ENCODE measurements around the gene TRIM60. TPM values are rescaled to one million over a fixed set of nuclear protein-coding genes. Genes with fewer than 3 reads are reported as not detected.
A peak's percentile ranks its signal among the peaks of the same experiment; 100 is the strongest.

The TRIM60 gene
- total RNA-seq, 1 experiment from 2014 or later, result not detected

GRCh38 chr4:165005352-165005925, 26.4 kb upstream of the TRIM60 start:
- Histone ChIP-seq H4K20me1 (ENCODE audit: insufficient read depth, low read depth, low read length) (no peaks in the 10 kb centered on the region), H3K36me3 (ENCODE audit: insufficient read depth, low read length) (no peaks in the 10 kb centered on the region), H3K9ac (ENCODE audit: low read length) (no peak overlapping the region), H3K27ac (ENCODE audit: low read length) (no peak overlapping the region), H3K4me1 (ENCODE audit: low read length) (no peaks in the 10 kb centered on the region), H2AFZ (ENCODE audit: low read length) (no peak overlapping the region), H3K9me2 (replicated peaks; ENCODE audit: insufficient read depth, low read length) (no peaks in the 10 kb centered on the region), H3K4me2 (ENCODE audit: low read depth, low read length, poor library complexity, severe bottlenecking) (no peak overlapping the region), H3K27me3 (ENCODE audit: low read length) (no peaks in the 10 kb centered on the region; the same call in 1 of the 2 replicates), H3K79me2 (ENCODE audit: low read length) (no peaks in the 10 kb centered on the region), H3K4me3 (ENCODE audit: low read length) (no peak overlapping the region), H3K9me3 (ENCODE audit: low read length) (no peaks in the 10 kb centered on the region)
- DNase-seq, result no peak

GRCh38 chr4:165006456-165006855, 25.3 kb upstream of the TRIM60 start:
- no peak for DNase-seq
- Histone ChIP-seq H3K27ac (ENCODE audit: low read length) (no peak overlapping the region), H4K20me1 (ENCODE audit: insufficient read depth, low read depth, low read length) (no peaks in the 10 kb centered on the region), H3K9ac (ENCODE audit: low read length) (no peak overlapping the region), H2AFZ (ENCODE audit: low read length) (no peak overlapping the region), H3K4me1 (ENCODE audit: low read length) (no peaks in the 10 kb centered on the region), H3K27me3 (ENCODE audit: low read length) (no peaks in the 10 kb centered on the region; the same call in 1 of the 2 replicates), H3K36me3 (ENCODE audit: insufficient read depth, low read length) (no peaks in the 10 kb centered on the region), H3K4me3 (ENCODE audit: low read length) (no peak overlapping the region), H3K4me2 (ENCODE audit: low read depth, low read length, poor library complexity, severe bottlenecking) (no peak overlapping the region), H3K9me3 (ENCODE audit: low read length) (no peaks in the 10 kb centered on the region), H3K79me2 (ENCODE audit: low read length) (no peaks in the 10 kb centered on the region), H3K9me2 (replicated peaks; ENCODE audit: insufficient read depth, low read length) (no peaks in the 10 kb centered on the region)

GRCh38 chr4:165006886-165007285, 24.9 kb upstream of the TRIM60 start:
- Histone ChIP-seq H2AFZ (ENCODE audit: low read length) (no peak overlapping the region), H3K4me1 (ENCODE audit: low read length) (no peaks in the 10 kb centered on the region), H3K36me3 (ENCODE audit: insufficient read depth, low read length) (no peaks in the 10 kb centered on the region), H3K4me3 (ENCODE audit: low read length) (no peak overlapping the region), H3K9me2 (replicated peaks; ENCODE audit: insufficient read depth, low read length) (no peaks in the 10 kb centered on the region), H3K4me2 (ENCODE audit: low read depth, low read length, poor library complexity, severe bottlenecking) (no peak overlapping the region), H4K20me1 (ENCODE audit: insufficient read depth, low read depth, low read length) (no peaks in the 10 kb centered on the region), H3K27ac (ENCODE audit: low read length) (no peak overlapping the region), H3K79me2 (ENCODE audit: low read length) (no peaks in the 10 kb centered on the region), H3K9me3 (ENCODE audit: low read length) (no peaks in the 10 kb centered on the region), H3K9ac (ENCODE audit: low read length) (no peak overlapping the region), H3K27me3 (ENCODE audit: low read length) (no peaks in the 10 kb centered on the region; the same call in 1 of the 2 replicates)
- no peak for DNase-seq

GRCh38 chr4:165009493-165010227, 22.1 kb upstream of the TRIM60 start:
- Histone ChIP-seq H3K79me2 (ENCODE audit: low read length) (no peaks in the 10 kb centered on the region), H3K4me1 (ENCODE audit: low read length) (no peaks in the 10 kb centered on the region), H3K27me3 (ENCODE audit: low read length) (no peaks in the 10 kb centered on the region; the same call in 1 of the 2 replicates), H3K4me2 (ENCODE audit: low read depth, low read length, poor library complexity, severe bottlenecking) (no peak overlapping the region), H3K27ac (ENCODE audit: low read length) (no peak overlapping the region), H3K4me3 (ENCODE audit: low read length) (no peak overlapping the region), H3K9me3 (ENCODE audit: low read length) (no peaks in the 10 kb centered on the region), H3K9ac (ENCODE audit: low read length) (no peak overlapping the region), H4K20me1 (ENCODE audit: insufficient read depth, low read depth, low read length) (no peaks in the 10 kb centered on the region), H3K9me2 (replicated peaks; ENCODE audit: insufficient read depth, low read length) (no peaks in the 10 kb centered on the region), H2AFZ (ENCODE audit: low read length) (0 out of 2 replicates have a peak overlapping the region, but pooled peaks have one; percentile 25), H3K36me3 (ENCODE audit: insufficient read depth, low read length) (no peaks in the 10 kb centered on the region)
- DNase-seq, result no peak

- H3K27ac ChIP-seq (ENCODE audit: low read length), result no peak overlapping the region
- H2AFZ ChIP-seq (ENCODE audit: low read length), result no peak overlapping the region
- no peaks in the 10 kb centered on the region for H3K9me2 ChIP-seq (replicated peaks; ENCODE audit: insufficient read depth, low read length)
- H3K4me2 ChIP-seq (ENCODE audit: low read depth, low read length, poor library complexity, severe bottlenecking), result no peak overlapping the region
- H3K27me3 ChIP-seq (ENCODE audit: low read length), result no peaks in the 10 kb centered on the region
- H3K36me3 ChIP-seq (ENCODE audit: insufficient read depth, low read length), result no peaks in the 10 kb centered on the region
- no peaks in the 10 kb centered on the region for H4K20me1 ChIP-seq (ENCODE audit: insufficient read depth, low read depth, low read length)
- no peak for DNase-seq
- H3K9ac ChIP-seq (ENCODE audit: low read length), result no peak overlapping the region
- no peaks in the 10 kb centered on the region for H3K9me3 ChIP-seq (ENCODE audit: low read length)
- H3K4me1 ChIP-seq (ENCODE audit: low read length), result no peaks in the 10 kb centered on the region
- H3K4me3 ChIP-seq (ENCODE audit: low read length), result no peak overlapping the region
- no peaks in the 10 kb centered on the region for H3K79me2 ChIP-seq (ENCODE audit: low read length)
Measured at GRCh38 chr4:165010487-165010886, 21.3 kb upstream of the TRIM60 start.

- H3K9me3 ChIP-seq (ENCODE audit: low read length), result no peaks in the 10 kb centered on the region
- no peaks in the 10 kb centered on the region for H3K36me3 ChIP-seq (ENCODE audit: insufficient read depth, low read length)
- H3K9me2 ChIP-seq (replicated peaks; ENCODE audit: insufficient read depth, low read length), result no peaks in the 10 kb centered on the region
- no peak for DNase-seq
- no peak overlapping the region for H3K9ac ChIP-seq (ENCODE audit: low read length)
- no peaks in the 10 kb centered on the region for H3K79me2 ChIP-seq (ENCODE audit: low read length)
- no peaks in the 10 kb centered on the region for H3K4me1 ChIP-seq (ENCODE audit: low read length)
- no peaks in the 10 kb centered on the region for H4K20me1 ChIP-seq (ENCODE audit: insufficient read depth, low read depth, low read length)
- no peaks in the 10 kb centered on the region for H3K27me3 ChIP-seq (ENCODE audit: low read length)
- H2AFZ ChIP-seq (ENCODE audit: low read length), result no peak overlapping the region
- H3K4me3 ChIP-seq (ENCODE audit: low read length), result no peak overlapping the region
- H3K4me2 ChIP-seq (ENCODE audit: low read depth, low read length, poor library complexity, severe bottlenecking), result no peak overlapping the region
- H3K27ac ChIP-seq (ENCODE audit: low read length), result no peak overlapping the region
Measured at GRCh38 chr4:165010991-165011390, 20.8 kb upstream of the TRIM60 start.

- no peaks in the 10 kb centered on the region for H4K20me1 ChIP-seq (ENCODE audit: insufficient read depth, low read depth, low read length)
- H3K9me2 ChIP-seq (replicated peaks; ENCODE audit: insufficient read depth, low read length), result no peaks in the 10 kb centered on the region
- H2AFZ ChIP-seq (ENCODE audit: low read length), result no peak overlapping the region
- no peaks in the 10 kb centered on the region for H3K36me3 ChIP-seq (ENCODE audit: insufficient read depth, low read length)
- no peak for DNase-seq
- H3K4me2 ChIP-seq (ENCODE audit: low read depth, low read length, poor library complexity, severe bottlenecking), result no peak overlapping the region
- H3K9me3 ChIP-seq (ENCODE audit: low read length), result no peaks in the 10 kb centered on the region
- no peaks in the 10 kb centered on the region for H3K27me3 ChIP-seq (ENCODE audit: low read length)
- no peak overlapping the region for H3K27ac ChIP-seq (ENCODE audit: low read length)
- no peak overlapping the region for H3K9ac ChIP-seq (ENCODE audit: low read length)
- no peaks in the 10 kb centered on the region for H3K79me2 ChIP-seq (ENCODE audit: low read length)
- no peak overlapping the region for H3K4me3 ChIP-seq (ENCODE audit: low read length)
- H3K4me1 ChIP-seq (ENCODE audit: low read length), result no peaks in the 10 kb centered on the region
Measured at GRCh38 chr4:165011403-165011802, 20.4 kb upstream of the TRIM60 start.

- DNase-seq, result no peak
- Histone ChIP-seq H3K4me2 (ENCODE audit: low read depth, low read length, poor library complexity, severe bottlenecking) (no peak overlapping the region), H3K4me3 (ENCODE audit: low read length) (no peak overlapping the region), H3K9ac (ENCODE audit: low read length) (no peak overlapping the region), H4K20me1 (ENCODE audit: insufficient read depth, low read depth, low read length) (no peaks in the 10 kb centered on the region), H3K27ac (ENCODE audit: low read length) (no peak overlapping the region), H3K79me2 (ENCODE audit: low read length) (no peaks in the 10 kb centered on the region), H3K27me3 (ENCODE audit: low read length) (no peaks in the 10 kb centered on the region), H2AFZ (ENCODE audit: low read length) (no peak overlapping the region), H3K9me2 (replicated peaks; ENCODE audit: insufficient read depth, low read length) (no peaks in the 10 kb centered on the region), H3K36me3 (ENCODE audit: insufficient read depth, low read length) (no peaks in the 10 kb centered on the region), H3K9me3 (ENCODE audit: low read length) (no peaks in the 10 kb centered on the region), H3K4me1 (ENCODE audit: low read length) (no peaks in the 10 kb centered on the region)
Measured at GRCh38 chr4:165013691-165014090, 18.1 kb upstream of the TRIM60 start.

Measured in Karpas-422 (cell line).